HFFc6 (cell line): ENCODE data around the gene MIP. TPM values are rescaled to one million over a fixed set of nuclear protein-coding genes. Genes with fewer than 3 reads are reported as not detected.
"Not testable (repeated sequence)": the region's sequence is repeated elsewhere in the genome, so short reads cannot be mapped to it uniquely, and the experiment has no call there.

Experiments
- DNase-seq: peaks from one replicate; pipeline ENCODE4 v3.0.0-alpha.2; 2018
- H3K27ac Mint-ChIP-seq: 2 replicates; pipeline ENCODE4 v1.8.0; 2020; ENCODE audit warnings: mild to moderate bottlenecking, mixed read lengths
- H3K27me3 Mint-ChIP-seq: 2 replicates; pipeline ENCODE4 v1.8.0; 2021; ENCODE audit warnings: mild to moderate bottlenecking, moderate library complexity, mixed read lengths; ENCODE audit not compliant: insufficient read depth
- H3K36me3 Mint-ChIP-seq: 2 replicates; pipeline ENCODE4 v1.8.0; 2021; ENCODE audit warnings: low read depth, mixed read lengths
- H3K4me1 Mint-ChIP-seq: 2 replicates; pipeline ENCODE4 v1.8.0; 2020; ENCODE audit warnings: low read depth, mixed read lengths
- H3K4me3 Mint-ChIP-seq: 2 replicates; pipeline ENCODE4 v1.8.0; 2020; ENCODE audit warnings: mild to moderate bottlenecking, moderate library complexity, mixed read lengths
- H3K9me3 Mint-ChIP-seq: 2 replicates; pipeline ENCODE4 v1.8.0; 2020; ENCODE audit warnings: mild to moderate bottlenecking, mixed read lengths
- CTCF ChIP-seq: fragments of 200-600 bp; sonication (generic); IDR thresholded peaks from 2 replicates; pipeline ENCODE4 v1.5.0; 2021; ENCODE audit warnings: antibody characterized with exemption, mild to moderate bottlenecking
- total RNA-seq, 6 experiments: library from RNA; stranded (reverse); fragmentation: NEBNext Ultra II Directional; extraction: Animal tissue kit (Norgen Biotek cat#: 25700); gene quantifications; 2 replicates in 1 of 6; 3 replicates in 5 of 6; pipeline ENCODE4 v1.2.3, GENCODE V29; 2021

MIP gene
- total RNA-seq, 6 experiments from 2014 or later = 0.28 TPM; not detected in 5

GRCh38 chr12:56410768-56411167 lies 43.7 kb downstream of the MIP start:
- Mint-ChIP-seq H3K27me3 (peaks cover 9% of the 10 kb centered on the region), H3K4me3 (no peak overlapping the region)

GRCh38 chr12:56408799-56409417 lies 45.5 kb downstream of the MIP start:
- DNase-seq = no peak
- H3K9me3 Mint-ChIP-seq = no peaks in the 10 kb centered on the region
- peaks cover 9% of the 10 kb centered on the region for H3K27me3 Mint-ChIP-seq
- no peaks in the 10 kb centered on the region for H3K36me3 Mint-ChIP-seq
- TF ChIP-seq CTCF = no peak
- H3K4me1 Mint-ChIP-seq = no peaks in the 10 kb centered on the region
- H3K4me3 Mint-ChIP-seq = no peak overlapping the region
- H3K27ac Mint-ChIP-seq = no peak overlapping the region

More at GRCh38 chr12:56410768-56411167, 43.7 kb downstream of the MIP start:
- DNase-seq = no peak
- TF ChIP-seq CTCF = no peak
- Mint-ChIP-seq H3K4me1 (no peaks in the 10 kb centered on the region), H3K9me3 (no peaks in the 10 kb centered on the region), H3K27ac (no peak overlapping the region), H3K36me3 (no peaks in the 10 kb centered on the region)

- H3K27me3 Mint-ChIP-seq = peaks cover 16% of the 10 kb centered on the region
- not testable (repeated sequence) for H3K27ac Mint-ChIP-seq, H3K36me3 Mint-ChIP-seq, H3K9me3 Mint-ChIP-seq, H3K4me1 Mint-ChIP-seq, H3K4me3 Mint-ChIP-seq, DNase-seq
These were observed 50.2 kb downstream of the MIP start for GRCh38 chr12:56404227-56404626.

GRCh38 chr12:56401612-56402011 lies 52.8 kb downstream of the MIP start:
- not testable (repeated sequence) for DNase-seq, H3K4me3 Mint-ChIP-seq, H3K4me1 Mint-ChIP-seq, H3K27ac Mint-ChIP-seq
- H3K9me3 Mint-ChIP-seq = peaks cover 17% of the 10 kb centered on the region
- peaks cover 13% of the 10 kb centered on the region for H3K36me3 Mint-ChIP-seq
- peaks cover 21% of the 10 kb centered on the region for H3K27me3 Mint-ChIP-seq

GRCh38 chr12:56401125-56401524 lies 53.3 kb downstream of the MIP start:
- H3K27ac Mint-ChIP-seq, H3K4me1 Mint-ChIP-seq, DNase-seq, H3K4me3 Mint-ChIP-seq: not testable (repeated sequence)
- Mint-ChIP-seq H3K9me3 (peaks cover 17% of the 10 kb centered on the region), H3K36me3 (peaks cover 13% of the 10 kb centered on the region), H3K27me3 (peaks cover 17% of the 10 kb centered on the region)

Other genes starting within 250 kb of the MIP start
- 100 to 1,000 TPM in 1 of 6 experiments, 10 to 100 TPM in 5; 65.9 to 103 (median 71.2) TPM for gene RNF41, start 232.7 kb downstream of the MIP start, total RNA-seq
- 10 to 100 TPM; 46.8 to 53.6 (median 49.4) TPM for gene NABP2, start 230.3 kb downstream of the MIP start, total RNA-seq
- gene SLC39A5, start 224.6 kb downstream of the MIP start, total RNA-seq = under 1 TPM in 1 of 6 experiments, not detected in 5; 0.10 TPM
- 10 to 100 TPM; 57.9 to 87.8 (median 68.6) TPM for gene ANKRD52, start 196.3 kb downstream of the MIP start, total RNA-seq
- gene COQ10A, start 187.7 kb downstream of the MIP start, total RNA-seq = 10 to 100 TPM in 1 of 6 experiments, 1 to 10 TPM in 5; 6.4 to 10.7 (median 8.2) TPM
- gene CS, start 154.3 kb downstream of the MIP start, total RNA-seq = 100 to 1,000 TPM; 196 to 247 (median 232) TPM
- gene CNPY2, start 138.7 kb downstream of the MIP start, total RNA-seq = 100 to 1,000 TPM; 177 to 275 (median 188) TPM
- 10 to 100 TPM in 5 of 6 experiments, 1 to 10 TPM in 1; 9.0 to 16.7 (median 14.6) TPM for gene PAN2, start 120.7 kb downstream of the MIP start, total RNA-seq
- gene IL23A, start 115.8 kb downstream of the MIP start, total RNA-seq = under 1 TPM in 1 of 6 experiments, not detected in 5; 0.38 TPM
- 100 to 1,000 TPM in 2 of 6 experiments, 10 to 100 TPM in 4; 78.6 to 105 (median 95.2) TPM for gene STAT2, start 94.5 kb downstream of the MIP start, total RNA-seq
- gene APOF, start 91.8 kb downstream of the MIP start, total RNA-seq = not detected
- 10 to 100 TPM; 10.4 to 23.1 (median 21.3) TPM for gene TIMELESS, start 5.2 kb downstream of the MIP start, total RNA-seq
- 1 to 10 TPM; 2.4 to 2.9 (median 2.5) TPM for gene SPRYD4, start 13.9 kb upstream of the MIP start, total RNA-seq
- gene GLS2, start 33.5 kb upstream of the MIP start, total RNA-seq = not detected
- 10 to 100 TPM; 77.0 to 83.2 (median 81.7) TPM for gene RBMS2, start 67.2 kb upstream of the MIP start, total RNA-seq
- gene BAZ2A, start 175.7 kb upstream of the MIP start, total RNA-seq = 10 to 100 TPM; 54.2 to 60.4 (median 57.3) TPM
- 100 to 1,000 TPM; 690 to 799 (median 765) TPM for gene ATP5F1B, start 191.3 kb upstream of the MIP start, total RNA-seq
- 100 to 1,000 TPM; 177 to 229 (median 216) TPM for gene PTGES3, start 233.6 kb upstream of the MIP start, total RNA-seq